ENCODE data around the gene TAS2R1.

DNA sequence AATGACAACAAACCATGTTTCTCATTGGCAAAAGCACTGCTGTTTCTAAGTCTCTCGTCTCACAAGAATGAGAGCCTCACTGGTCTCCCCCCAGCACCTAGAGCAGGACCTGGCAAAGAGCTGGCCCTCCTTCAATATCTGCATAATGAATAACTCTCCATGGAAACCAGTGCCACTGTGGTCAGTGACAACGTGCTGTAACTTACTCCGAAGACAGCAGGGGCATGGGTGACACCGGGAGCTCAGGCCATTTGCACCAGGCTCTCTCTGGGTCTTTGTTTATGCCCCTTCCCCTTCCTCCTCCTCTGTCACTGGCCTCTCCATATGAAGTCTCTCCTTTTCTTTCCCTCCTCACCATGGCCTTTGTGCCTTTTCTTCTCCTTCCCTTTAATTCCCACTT lies 33.3 kb downstream of the TAS2R1 start:
- TF ChIP-seq WRNIP1 (IDR thresholded peaks at IDR 0.05; ENCODE audit: borderline replicate concordance, low read depth, low read length) (no peak), E2F8 (IDR thresholded peaks at IDR 0.05; ENCODE audit: low read depth, partially characterized antibody) (no peak), TBL1XR1 (IDR thresholded peaks at IDR 0.05; ENCODE audit: low read depth, low read length) (no peak), USF1 (IDR thresholded peaks at IDR 0.05; ENCODE audit: borderline replicate concordance, extremely low read length, insufficient read depth, low read depth, low read length) (no peak), NR2C2 (IDR thresholded peaks at IDR 0.05; ENCODE audit: borderline replicate concordance, control insufficient read depth, insufficient read length, low read depth) (no peak), POLR2A (IDR thresholded peaks at IDR 0.05; ENCODE audit: low read depth, low read length) (no peak), ZNF274 (IDR thresholded peaks at IDR 0.05; ENCODE audit: insufficient read depth, insufficient read length) (no peak), POLR2AphosphoS5 (IDR thresholded peaks at IDR 0.05; ENCODE audit: low read length) (no peak)
- TF ChIP-seq, protein P1, sequence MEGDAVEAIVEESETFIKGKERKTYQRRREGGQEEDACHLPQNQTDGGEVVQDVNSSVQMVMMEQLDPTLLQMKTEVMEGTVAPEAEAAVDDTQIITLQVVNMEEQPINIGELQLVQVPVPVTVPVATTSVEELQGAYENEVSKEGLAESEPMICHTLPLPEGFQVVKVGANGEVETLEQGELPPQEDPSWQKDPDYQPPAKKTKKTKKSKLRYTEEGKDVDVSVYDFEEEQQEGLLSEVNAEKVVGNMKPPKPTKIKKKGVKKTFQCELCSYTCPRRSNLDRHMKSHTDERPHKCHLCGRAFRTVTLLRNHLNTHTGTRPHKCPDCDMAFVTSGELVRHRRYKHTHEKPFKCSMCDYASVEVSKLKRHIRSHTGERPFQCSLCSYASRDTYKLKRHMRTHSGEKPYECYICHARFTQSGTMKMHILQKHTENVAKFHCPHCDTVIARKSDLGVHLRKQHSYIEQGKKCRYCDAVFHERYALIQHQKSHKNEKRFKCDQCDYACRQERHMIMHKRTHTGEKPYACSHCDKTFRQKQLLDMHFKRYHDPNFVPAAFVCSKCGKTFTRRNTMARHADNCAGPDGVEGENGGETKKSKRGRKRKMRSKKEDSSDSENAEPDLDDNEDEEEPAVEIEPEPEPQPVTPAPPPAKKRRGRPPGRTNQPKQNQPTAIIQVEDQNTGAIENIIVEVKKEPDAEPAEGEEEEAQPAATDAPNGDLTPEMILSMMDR (IDR thresholded peaks at IDR 0.05 in 2 of 3, conservative IDR thresholded peaks at IDR 0.05 in 1 of 3; ENCODE audit: control insufficient read depth in 2 of 3, extremely low read depth in 1 of 3, insufficient read depth in 1 of 3, low read depth in 3 of 3, low read length in 3 of 3) = no peak
- TF ChIP-seq, protein P2, sequence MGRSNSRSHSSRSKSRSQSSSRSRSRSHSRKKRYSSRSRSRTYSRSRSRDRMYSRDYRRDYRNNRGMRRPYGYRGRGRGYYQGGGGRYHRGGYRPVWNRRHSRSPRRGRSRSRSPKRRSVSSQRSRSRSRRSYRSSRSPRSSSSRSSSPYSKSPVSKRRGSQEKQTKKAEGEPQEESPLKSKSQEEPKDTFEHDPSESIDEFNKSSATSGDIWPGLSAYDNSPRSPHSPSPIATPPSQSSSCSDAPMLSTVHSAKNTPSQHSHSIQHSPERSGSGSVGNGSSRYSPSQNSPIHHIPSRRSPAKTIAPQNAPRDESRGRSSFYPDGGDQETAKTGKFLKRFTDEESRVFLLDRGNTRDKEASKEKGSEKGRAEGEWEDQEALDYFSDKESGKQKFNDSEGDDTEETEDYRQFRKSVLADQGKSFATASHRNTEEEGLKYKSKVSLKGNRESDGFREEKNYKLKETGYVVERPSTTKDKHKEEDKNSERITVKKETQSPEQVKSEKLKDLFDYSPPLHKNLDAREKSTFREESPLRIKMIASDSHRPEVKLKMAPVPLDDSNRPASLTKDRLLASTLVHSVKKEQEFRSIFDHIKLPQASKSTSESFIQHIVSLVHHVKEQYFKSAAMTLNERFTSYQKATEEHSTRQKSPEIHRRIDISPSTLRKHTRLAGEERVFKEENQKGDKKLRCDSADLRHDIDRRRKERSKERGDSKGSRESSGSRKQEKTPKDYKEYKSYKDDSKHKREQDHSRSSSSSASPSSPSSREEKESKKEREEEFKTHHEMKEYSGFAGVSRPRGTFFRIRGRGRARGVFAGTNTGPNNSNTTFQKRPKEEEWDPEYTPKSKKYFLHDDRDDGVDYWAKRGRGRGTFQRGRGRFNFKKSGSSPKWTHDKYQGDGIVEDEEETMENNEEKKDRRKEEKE (IDR thresholded peaks at IDR 0.05) = no peak
